GM23338 (cell line): Measurements from ENCODE around the gene FBXL17. TPM values are rescaled to one million over a fixed set of nuclear protein-coding genes. Genes with fewer than 3 reads are reported as not detected.

ENCODE experiments used
- ATAC-seq: fragments of 200-7000 bp; cut with Tn5 transposase; 3 replicates; pipeline ENCODE4 v1.9.1; 2020
- DNase-seq: peaks from one replicate; pipeline ENCODE4 v3.0.0-alpha.2; 2015; ENCODE audit warnings: low spot score
- H2AFZ ChIP-seq: fragments of 200-600 bp; sonication (generic); 2 replicates; pipeline ENCODE4 v1.8.0; 2016; ENCODE audit warnings: antibody characterized with exemption, mild to moderate bottlenecking, moderate library complexity
- H3F3A ChIP-seq: fragments of 200-600 bp; sonication (generic); replicated peaks from 2 replicates; pipeline ENCODE4 v1.8.0; 2017; ENCODE audit warnings: antibody characterized with exemption, mixed run types, low read depth
- H3K27ac ChIP-seq: fragments of 200-600 bp; sonication (generic); 2 replicates; pipeline ENCODE4 v1.6.1; 2016; ENCODE audit warnings: low read depth
- H3K27me3 ChIP-seq: fragments of 200-600 bp; sonication (generic); 2 replicates; pipeline ENCODE4 v1.8.0; 2016; ENCODE audit warnings: mild to moderate bottlenecking, mixed run types, moderate library complexity; ENCODE audit not compliant: insufficient read depth
- H3K36me3 ChIP-seq: fragments of 200-600 bp; sonication (generic); 2 replicates; pipeline ENCODE4 v1.8.0; 2016; ENCODE audit warnings: mild to moderate bottlenecking; ENCODE audit not compliant: insufficient read depth
- H3K4me1 ChIP-seq: fragments of 200-600 bp; sonication (generic); 2 replicates; pipeline ENCODE4 v1.8.0; 2016; ENCODE audit warnings: mild to moderate bottlenecking, moderate library complexity; ENCODE audit not compliant: insufficient read depth
- H3K4me2 ChIP-seq: fragments of 200-600 bp; sonication (generic); 2 replicates; pipeline ENCODE4 v1.7.1; 2017; ENCODE audit warnings: mixed run types
- H3K4me3 ChIP-seq: fragments of 200-600 bp; sonication (generic); 2 replicates; pipeline ENCODE4 v1.6.1; 2016; ENCODE audit warnings: mixed run types
- H3K79me2 ChIP-seq: fragments of 200-600 bp; sonication (generic); replicated peaks from 2 replicates; pipeline ENCODE4 v1.8.0; 2017; ENCODE audit warnings: mild to moderate bottlenecking; ENCODE audit not compliant: insufficient read depth
- H3K9me2 ChIP-seq: fragments of 200-600 bp; sonication (generic); 2 replicates; pipeline ENCODE4 v1.8.0; 2017; ENCODE audit not compliant: insufficient read depth
- H4K20me1 ChIP-seq: fragments of 200-600 bp; sonication (generic); replicated peaks from 2 replicates; pipeline ENCODE4 v1.8.0; 2017; ENCODE audit warnings: mild to moderate bottlenecking; ENCODE audit not compliant: insufficient read depth
- H3K27ac Mint-ChIP-seq: 2 replicates; pipeline ENCODE4 v1.8.0; 2020; ENCODE audit warnings: inconsistent platforms, mild to moderate bottlenecking, moderate library complexity, mixed read lengths
- H3K27me3 Mint-ChIP-seq: 3 replicates; pipeline ENCODE4 v1.8.0; 2022; ENCODE audit warnings: low read depth, mild to moderate bottlenecking, moderate library complexity, mixed read lengths, inconsistent platforms; ENCODE audit not compliant: insufficient read depth, poor library complexity
- H3K36me3 Mint-ChIP-seq: 3 replicates; pipeline ENCODE4 v1.8.0; 2021; ENCODE audit warnings: low read depth, mild to moderate bottlenecking, inconsistent platforms, moderate library complexity, mixed read lengths
- H3K4me1 Mint-ChIP-seq: 3 replicates; pipeline ENCODE4 v1.8.0; 2020; ENCODE audit warnings: mild to moderate bottlenecking, inconsistent platforms, mixed read lengths
- H3K4me3 Mint-ChIP-seq: 3 replicates; pipeline ENCODE4 v1.8.0; 2021; ENCODE audit warnings: moderate library complexity, mild to moderate bottlenecking, inconsistent platforms, mixed read lengths
- H3K9me3 Mint-ChIP-seq: 3 replicates; pipeline ENCODE4 v1.8.0; 2020; ENCODE audit warnings: moderate library complexity, mild to moderate bottlenecking, inconsistent platforms, mixed read lengths
- CREB1 ChIP-seq: fragments of 250-450 bp; sonication (Bioruptor Pico); IDR thresholded peaks from 2 replicates; pipeline ENCODE4 v1.5.0; 2020; ENCODE audit warnings: low read depth, mild to moderate bottlenecking, moderate library complexity
- EZH2 ChIP-seq: fragments of 200-600 bp; sonication (generic); IDR thresholded peaks from one replicate; pipeline ENCODE4 v1.8.0; 2017; ENCODE audit warnings: antibody characterized with exemption, mild to moderate bottlenecking, low read depth; ENCODE audit not compliant: unreplicated experiment
- EZH2phosphoT487 ChIP-seq: fragments of 200-600 bp; sonication (generic); IDR thresholded peaks from one replicate; pipeline ENCODE4 v1.8.1; 2018; ENCODE audit warnings: antibody characterized with exemption; ENCODE audit not compliant: unreplicated experiment
- JUNB ChIP-seq: IDR thresholded peaks from one replicate; pipeline ENCODE4 v1.6.1; 2016; ENCODE audit warnings: antibody characterized with exemption; ENCODE audit not compliant: unreplicated experiment
- NANOG ChIP-seq: IDR thresholded peaks from 2 replicates; pipeline ENCODE4 v1.6.1; 2016; ENCODE audit warnings: antibody characterized with exemption, borderline replicate concordance
- POLR2AphosphoS5 ChIP-seq: IDR thresholded peaks from 2 replicates; pipeline ENCODE4 v1.6.1; 2016; ENCODE audit warnings: antibody characterized with exemption, low read depth
- STAT1 ChIP-seq: IDR thresholded peaks from one replicate; pipeline ENCODE4 v1.6.1; 2016; ENCODE audit warnings: antibody characterized with exemption; ENCODE audit not compliant: unreplicated experiment
- ZNF114 ChIP-seq: fragments of 250-450 bp; sonication (Bioruptor Pico); IDR thresholded peaks from 2 replicates; pipeline ENCODE4 v1.5.0; 2020; ENCODE audit warnings: mild to moderate bottlenecking, moderate library complexity
- ZNF331 ChIP-seq: fragments of 250-450 bp; sonication (Bioruptor Pico); IDR thresholded peaks from 2 replicates; pipeline ENCODE4 v1.5.0; 2020; ENCODE audit warnings: low read depth, mild to moderate bottlenecking, moderate library complexity
- polyA plus RNA-seq: library from polyadenylated mRNA; unstranded; fragments of >200 nt; fragmentation: Nextera tagmentation; extraction: Ambion mirVana; gene quantifications from 2 replicates; pipeline ENCODE4 v1.2.1, GENCODE V29; 2016
- total RNA-seq: library from RNA; depleted of rRNA; stranded (reverse); fragments of >200 nt; shearing (Covaris generic); gene quantifications from 2 replicates; pipeline ENCODE4 v1.2.3, GENCODE V29; 2014
- TF ChIP-seq, protein P1 (sequence below), 2 experiments: fragments of 200-600 bp in 1 of 2; sonication (generic) in 1 of 2; conservative IDR thresholded peaks; 2 replicates each; pipeline versions ENCODE4 v1.5.1 to v1.6.1; 2016 to 2017; ENCODE audit warnings: antibody characterized with exemption in 2 of 2, low read depth in 2 of 2, mild to moderate bottlenecking in 2 of 2, moderate library complexity in 1 of 2
- TF ChIP-seq, protein P2 (sequence below): fragments of 250-450 bp; sonication (Bioruptor Pico); IDR thresholded peaks from 2 replicates; pipeline ENCODE4 v1.5.0; 2020; ENCODE audit warnings: mild to moderate bottlenecking, moderate library complexity
- TF ChIP-seq, protein P3 (sequence below): IDR thresholded peaks from one replicate; pipeline ENCODE4 v1.6.1; 2018; ENCODE audit warnings: antibody characterized with exemption; ENCODE audit not compliant: unreplicated experiment
- TF ChIP-seq, protein P4 (sequence below): IDR thresholded peaks from 2 replicates; pipeline ENCODE4 v1.6.1; 2016; ENCODE audit warnings: antibody characterized with exemption

Gene FBXL17
- total and polyA plus RNA-seq, 2 experiments from 2014 or later, result 2.0 to 2.7 TPM

DNA sequence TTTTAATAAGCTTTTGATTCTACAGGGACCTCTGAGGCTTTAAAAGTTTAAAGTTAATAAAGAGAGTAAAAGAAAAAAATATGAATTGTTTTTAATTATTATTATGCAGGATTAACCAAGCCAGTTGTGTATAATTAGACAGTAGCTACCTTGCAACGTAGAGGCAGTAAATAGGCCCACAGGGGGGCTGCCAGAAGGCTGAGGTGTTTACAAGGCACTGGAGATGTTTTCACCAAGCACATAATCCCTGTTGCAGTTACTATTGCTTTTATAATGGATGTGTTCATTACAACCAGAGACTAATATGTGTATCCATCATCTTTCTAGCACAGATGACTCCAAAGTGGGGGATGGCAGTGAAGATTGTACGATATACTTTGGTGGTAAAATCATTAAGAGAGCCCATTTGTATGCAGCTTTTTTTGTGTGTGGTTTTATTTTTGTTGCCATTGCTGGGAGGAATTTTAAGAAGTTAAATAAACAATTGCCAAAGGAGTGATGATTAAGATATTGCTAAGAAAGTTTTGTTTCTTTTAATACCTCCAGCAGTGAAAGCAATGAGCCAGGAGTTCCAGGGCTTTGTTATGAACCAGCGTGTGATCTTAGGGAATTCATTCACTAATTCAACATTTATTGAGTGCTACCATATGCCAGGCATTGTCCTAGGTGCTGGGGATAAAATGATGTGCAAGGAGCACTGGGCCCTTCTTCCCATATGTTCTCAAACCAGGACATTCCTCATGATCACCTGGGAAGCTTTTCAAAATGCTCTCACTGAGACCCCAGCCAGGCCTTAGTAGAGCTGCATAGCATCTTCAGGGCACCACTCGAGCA lies 572.5 kb downstream of the FBXL17 start:
- Histone ChIP-seq H3K27ac (peak overlapping the region; percentile 75), H3F3A (no peaks in the 10 kb centered on the region; the same call in 1 of the 2 replicates), H3K9me2 (0 out of 2 replicates have a peak, but pooled peaks cover 3% of the 10 kb centered on the region), H3K4me2 (peak overlapping the region; percentile 68), H3K27me3 (no peaks in the 10 kb centered on the region), H3K4me3 (peak overlapping the region; percentile 28), H2AFZ (no peak overlapping the region), H3K79me2 (no peaks in the 10 kb centered on the region), H3K4me1 (peaks cover 67% of the 10 kb centered on the region), H4K20me1 (no peaks in the 10 kb centered on the region), H3K36me3 (no peaks in the 10 kb centered on the region)
- peak; percentile 45 for ATAC-seq
- Mint-ChIP-seq H3K36me3 (no peaks in the 10 kb centered on the region), H3K27ac (peak overlapping the region; percentile 39; the same call in 1 of the 2 replicates), H3K9me3 (no peaks in the 10 kb centered on the region; the same call in 2 of the 3 replicates), H3K4me1 (peaks cover 36% of the 10 kb centered on the region), H3K27me3 (peaks cover 13% of the 10 kb centered on the region), H3K4me3 (peak overlapping the region; percentile 4; the same call in 2 of the 3 replicates)
- DNase-seq, result peak; percentile 26
- TF ChIP-seq, protein P1, sequence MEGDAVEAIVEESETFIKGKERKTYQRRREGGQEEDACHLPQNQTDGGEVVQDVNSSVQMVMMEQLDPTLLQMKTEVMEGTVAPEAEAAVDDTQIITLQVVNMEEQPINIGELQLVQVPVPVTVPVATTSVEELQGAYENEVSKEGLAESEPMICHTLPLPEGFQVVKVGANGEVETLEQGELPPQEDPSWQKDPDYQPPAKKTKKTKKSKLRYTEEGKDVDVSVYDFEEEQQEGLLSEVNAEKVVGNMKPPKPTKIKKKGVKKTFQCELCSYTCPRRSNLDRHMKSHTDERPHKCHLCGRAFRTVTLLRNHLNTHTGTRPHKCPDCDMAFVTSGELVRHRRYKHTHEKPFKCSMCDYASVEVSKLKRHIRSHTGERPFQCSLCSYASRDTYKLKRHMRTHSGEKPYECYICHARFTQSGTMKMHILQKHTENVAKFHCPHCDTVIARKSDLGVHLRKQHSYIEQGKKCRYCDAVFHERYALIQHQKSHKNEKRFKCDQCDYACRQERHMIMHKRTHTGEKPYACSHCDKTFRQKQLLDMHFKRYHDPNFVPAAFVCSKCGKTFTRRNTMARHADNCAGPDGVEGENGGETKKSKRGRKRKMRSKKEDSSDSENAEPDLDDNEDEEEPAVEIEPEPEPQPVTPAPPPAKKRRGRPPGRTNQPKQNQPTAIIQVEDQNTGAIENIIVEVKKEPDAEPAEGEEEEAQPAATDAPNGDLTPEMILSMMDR (conservative IDR thresholded peaks at IDR 0.05; ENCODE audit: low read depth in 2 of 2), result no peak
- TF ChIP-seq ZNF114 (CRISPR knock-in tag), result 0 out of 2 replicates have a peak, but pooled peaks have one; percentile 72
- no peak for TF ChIP-seq ZNF331 (CRISPR knock-in tag)
- no peak for TF ChIP-seq EZH2phosphoT487
- TF ChIP-seq, protein P2, sequence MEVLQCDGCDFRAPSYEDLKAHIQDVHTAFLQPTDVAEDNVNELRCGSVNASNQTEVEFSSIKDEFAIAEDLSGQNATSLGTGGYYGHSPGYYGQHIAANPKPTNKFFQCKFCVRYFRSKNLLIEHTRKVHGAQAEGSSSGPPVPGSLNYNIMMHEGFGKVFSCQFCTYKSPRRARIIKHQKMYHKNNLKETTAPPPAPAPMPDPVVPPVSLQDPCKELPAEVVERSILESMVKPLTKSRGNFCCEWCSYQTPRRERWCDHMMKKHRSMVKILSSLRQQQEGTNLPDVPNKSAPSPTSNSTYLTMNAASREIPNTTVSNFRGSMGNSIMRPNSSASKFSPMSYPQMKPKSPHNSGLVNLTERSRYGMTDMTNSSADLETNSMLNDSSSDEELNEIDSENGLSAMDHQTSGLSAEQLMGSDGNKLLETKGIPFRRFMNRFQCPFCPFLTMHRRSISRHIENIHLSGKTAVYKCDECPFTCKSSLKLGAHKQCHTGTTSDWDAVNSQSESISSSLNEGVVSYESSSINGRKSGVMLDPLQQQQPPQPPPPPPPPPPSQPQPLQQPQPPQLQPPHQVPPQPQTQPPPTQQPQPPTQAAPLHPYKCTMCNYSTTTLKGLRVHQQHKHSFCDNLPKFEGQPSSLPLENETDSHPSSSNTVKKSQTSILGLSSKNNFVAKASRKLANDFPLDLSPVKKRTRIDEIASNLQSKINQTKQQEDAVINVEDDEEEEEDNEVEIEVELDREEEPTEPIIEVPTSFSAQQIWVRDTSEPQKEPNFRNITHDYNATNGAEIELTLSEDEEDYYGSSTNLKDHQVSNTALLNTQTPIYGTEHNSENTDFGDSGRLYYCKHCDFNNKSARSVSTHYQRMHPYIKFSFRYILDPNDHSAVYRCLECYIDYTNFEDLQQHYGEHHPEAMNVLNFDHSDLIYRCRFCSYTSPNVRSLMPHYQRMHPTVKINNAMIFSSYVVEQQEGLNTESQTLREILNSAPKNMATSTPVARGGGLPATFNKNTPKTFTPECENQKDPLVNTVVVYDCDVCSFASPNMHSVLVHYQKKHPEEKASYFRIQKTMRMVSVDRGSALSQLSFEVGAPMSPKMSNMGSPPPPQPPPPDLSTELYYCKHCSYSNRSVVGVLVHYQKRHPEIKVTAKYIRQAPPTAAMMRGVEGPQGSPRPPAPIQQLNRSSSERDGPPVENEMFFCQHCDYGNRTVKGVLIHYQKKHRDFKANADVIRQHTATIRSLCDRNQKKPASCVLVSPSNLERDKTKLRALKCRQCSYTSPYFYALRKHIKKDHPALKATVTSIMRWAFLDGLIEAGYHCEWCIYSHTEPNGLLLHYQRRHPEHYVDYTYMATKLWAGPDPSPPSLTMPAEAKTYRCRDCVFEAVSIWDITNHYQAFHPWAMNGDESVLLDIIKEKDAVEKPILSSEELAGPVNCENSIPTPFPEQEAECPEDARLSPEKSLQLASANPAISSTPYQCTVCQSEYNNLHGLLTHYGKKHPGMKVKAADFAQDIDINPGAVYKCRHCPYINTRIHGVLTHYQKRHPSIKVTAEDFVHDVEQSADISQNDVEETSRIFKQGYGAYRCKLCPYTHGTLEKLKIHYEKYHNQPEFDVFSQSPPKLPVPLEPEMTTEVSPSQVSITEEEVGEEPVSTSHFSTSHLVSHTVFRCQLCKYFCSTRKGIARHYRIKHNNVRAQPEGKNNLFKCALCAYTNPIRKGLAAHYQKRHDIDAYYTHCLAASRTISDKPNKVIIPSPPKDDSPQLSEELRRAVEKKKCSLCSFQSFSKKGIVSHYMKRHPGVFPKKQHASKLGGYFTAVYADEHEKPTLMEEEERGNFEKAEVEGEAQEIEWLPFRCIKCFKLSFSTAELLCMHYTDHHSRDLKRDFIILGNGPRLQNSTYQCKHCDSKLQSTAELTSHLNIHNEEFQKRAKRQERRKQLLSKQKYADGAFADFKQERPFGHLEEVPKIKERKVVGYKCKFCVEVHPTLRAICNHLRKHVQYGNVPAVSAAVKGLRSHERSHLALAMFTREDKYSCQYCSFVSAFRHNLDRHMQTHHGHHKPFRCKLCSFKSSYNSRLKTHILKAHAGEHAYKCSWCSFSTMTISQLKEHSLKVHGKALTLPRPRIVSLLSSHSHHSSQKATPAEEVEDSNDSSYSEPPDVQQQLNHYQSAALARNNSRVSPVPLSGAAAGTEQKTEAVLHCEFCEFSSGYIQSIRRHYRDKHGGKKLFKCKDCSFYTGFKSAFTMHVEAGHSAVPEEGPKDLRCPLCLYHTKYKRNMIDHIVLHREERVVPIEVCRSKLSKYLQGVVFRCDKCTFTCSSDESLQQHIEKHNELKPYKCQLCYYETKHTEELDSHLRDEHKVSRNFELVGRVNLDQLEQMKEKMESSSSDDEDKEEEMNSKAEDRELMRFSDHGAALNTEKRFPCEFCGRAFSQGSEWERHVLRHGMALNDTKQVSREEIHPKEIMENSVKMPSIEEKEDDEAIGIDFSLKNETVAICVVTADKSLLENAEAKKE (CRISPR knock-in tag), result peak; percentile 92
- TF ChIP-seq JUNB, result no peak
- 0 out of 2 replicates have a peak, but pooled peaks have one; percentile 13 for TF ChIP-seq CREB1 (CRISPR knock-in tag)
- TF ChIP-seq, protein P3, sequence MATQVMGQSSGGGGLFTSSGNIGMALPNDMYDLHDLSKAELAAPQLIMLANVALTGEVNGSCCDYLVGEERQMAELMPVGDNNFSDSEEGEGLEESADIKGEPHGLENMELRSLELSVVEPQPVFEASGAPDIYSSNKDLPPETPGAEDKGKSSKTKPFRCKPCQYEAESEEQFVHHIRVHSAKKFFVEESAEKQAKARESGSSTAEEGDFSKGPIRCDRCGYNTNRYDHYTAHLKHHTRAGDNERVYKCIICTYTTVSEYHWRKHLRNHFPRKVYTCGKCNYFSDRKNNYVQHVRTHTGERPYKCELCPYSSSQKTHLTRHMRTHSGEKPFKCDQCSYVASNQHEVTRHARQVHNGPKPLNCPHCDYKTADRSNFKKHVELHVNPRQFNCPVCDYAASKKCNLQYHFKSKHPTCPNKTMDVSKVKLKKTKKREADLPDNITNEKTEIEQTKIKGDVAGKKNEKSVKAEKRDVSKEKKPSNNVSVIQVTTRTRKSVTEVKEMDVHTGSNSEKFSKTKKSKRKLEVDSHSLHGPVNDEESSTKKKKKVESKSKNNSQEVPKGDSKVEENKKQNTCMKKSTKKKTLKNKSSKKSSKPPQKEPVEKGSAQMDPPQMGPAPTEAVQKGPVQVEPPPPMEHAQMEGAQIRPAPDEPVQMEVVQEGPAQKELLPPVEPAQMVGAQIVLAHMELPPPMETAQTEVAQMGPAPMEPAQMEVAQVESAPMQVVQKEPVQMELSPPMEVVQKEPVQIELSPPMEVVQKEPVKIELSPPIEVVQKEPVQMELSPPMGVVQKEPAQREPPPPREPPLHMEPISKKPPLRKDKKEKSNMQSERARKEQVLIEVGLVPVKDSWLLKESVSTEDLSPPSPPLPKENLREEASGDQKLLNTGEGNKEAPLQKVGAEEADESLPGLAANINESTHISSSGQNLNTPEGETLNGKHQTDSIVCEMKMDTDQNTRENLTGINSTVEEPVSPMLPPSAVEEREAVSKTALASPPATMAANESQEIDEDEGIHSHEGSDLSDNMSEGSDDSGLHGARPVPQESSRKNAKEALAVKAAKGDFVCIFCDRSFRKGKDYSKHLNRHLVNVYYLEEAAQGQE, result no peak
- peak; percentile 95 for TF ChIP-seq NANOG
- no peak for TF ChIP-seq STAT1
- TF ChIP-seq, protein P4, sequence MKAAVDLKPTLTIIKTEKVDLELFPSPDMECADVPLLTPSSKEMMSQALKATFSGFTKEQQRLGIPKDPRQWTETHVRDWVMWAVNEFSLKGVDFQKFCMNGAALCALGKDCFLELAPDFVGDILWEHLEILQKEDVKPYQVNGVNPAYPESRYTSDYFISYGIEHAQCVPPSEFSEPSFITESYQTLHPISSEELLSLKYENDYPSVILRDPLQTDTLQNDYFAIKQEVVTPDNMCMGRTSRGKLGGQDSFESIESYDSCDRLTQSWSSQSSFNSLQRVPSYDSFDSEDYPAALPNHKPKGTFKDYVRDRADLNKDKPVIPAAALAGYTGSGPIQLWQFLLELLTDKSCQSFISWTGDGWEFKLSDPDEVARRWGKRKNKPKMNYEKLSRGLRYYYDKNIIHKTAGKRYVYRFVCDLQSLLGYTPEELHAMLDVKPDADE, result no peak
- TF ChIP-seq EZH2, result no peak
- no peak for TF ChIP-seq POLR2AphosphoS5
